Suprapubic skin (tissue), 4 donors: ENCODE results near the gene PADI4. TPM values are rescaled to one million over a fixed set of nuclear protein-coding genes. Genes with fewer than 3 reads are reported as not detected.

ENCODE experiments used
- DNase-seq, 2 donors: peaks; one replicate each; pipeline ENCODE4 v3.0.0-alpha.2; 2019; ENCODE audit warnings: low spot score in 2 of 2
- H3K27ac ChIP-seq: fragments of 200-600 bp; sonication (generic); one replicate; pipeline ENCODE4 v1.5.1; 2019
- H3K27me3 ChIP-seq: fragments of 200-600 bp; sonication (generic); one replicate; pipeline ENCODE4 v1.5.1; 2019
- H3K36me3 ChIP-seq: fragments of 200-600 bp; sonication (generic); one replicate; pipeline ENCODE4 v1.5.1; 2019
- H3K4me1 ChIP-seq: fragments of 200-600 bp; sonication (generic); one replicate; pipeline ENCODE4 v1.5.1; 2019
- H3K4me3 ChIP-seq: fragments of 200-600 bp; sonication (generic); one replicate; pipeline ENCODE4 v1.5.1; 2019; ENCODE audit warnings: mild to moderate bottlenecking
- H3K9me3 ChIP-seq: fragments of 200-600 bp; sonication (generic); one replicate; pipeline ENCODE4 v1.5.1; 2019
- EP300 ChIP-seq: sonication (generic); formaldehyde crosslinking; IDR thresholded peaks from one replicate; pipeline ENCODE4 v1.6.1; 2017; ENCODE audit warnings: antibody characterized with exemption
- POLR2A ChIP-seq, 2 donors: fragments of 450-650 bp; IDR thresholded peaks; one replicate each; pipeline ENCODE4 v1.6.1; 2017; ENCODE audit warnings: antibody characterized with exemption in 2 of 2, mild to moderate bottlenecking in 2 of 2, moderate library complexity in 2 of 2
- POLR2AphosphoS5 ChIP-seq, 3 donors: sonication (generic); formaldehyde crosslinking; IDR thresholded peaks; one replicate each; pipeline ENCODE4 v1.6.1; 2017; ENCODE audit warnings: antibody characterized with exemption in 3 of 3
- WGBS: methylation state at CpG from one replicate; pipeline ENCODE4 v1.1.5; 2018; 5-methylcytosine and 5-hydroxymethylcytosine counted together
- total RNA-seq, 4 donors: library from RNA; depleted of rRNA; stranded (reverse); fragments of >200 nt; gene quantifications; one replicate each; pipeline ENCODE4 v1.1.0, GENCODE V29; 2016
- TF ChIP-seq, protein P1 (sequence below), 2 donors: fragments of 200-600 bp in 1 of 2; fragments of 450-650 bp in 1 of 2; sonication (generic) in 1 of 2; IDR thresholded peaks; one replicate each; pipeline ENCODE4 v1.5.1; 2016 to 2019; ENCODE audit warnings: antibody characterized with exemption in 2 of 2, mild to moderate bottlenecking in 1 of 2, moderate library complexity in 1 of 2

The PADI4 gene
- total RNA-seq, 4 donors from 2014 or later, result 0.57 to 0.81 (median 0.73) TPM; not detected in 1

DNA sequence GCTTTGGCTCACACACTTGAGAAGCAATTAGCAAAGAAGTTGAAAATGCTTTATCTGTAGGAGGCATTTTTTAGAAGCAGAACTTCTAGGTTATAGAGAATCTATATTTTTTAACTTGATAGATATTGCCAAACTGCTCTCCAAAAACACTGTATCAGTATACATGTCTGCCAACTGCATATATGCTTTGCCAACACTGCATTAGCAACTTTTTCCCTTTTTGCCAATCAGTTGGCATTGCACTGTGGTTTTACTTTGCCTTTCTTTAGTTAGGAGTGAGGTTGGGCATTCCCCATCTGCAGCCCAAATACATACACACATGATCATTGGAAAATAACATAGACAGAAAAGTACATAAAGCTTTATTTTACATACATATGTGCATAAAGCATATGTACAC lies 44.1 kb upstream of the PADI4 start:
- TF ChIP-seq, protein P1, sequence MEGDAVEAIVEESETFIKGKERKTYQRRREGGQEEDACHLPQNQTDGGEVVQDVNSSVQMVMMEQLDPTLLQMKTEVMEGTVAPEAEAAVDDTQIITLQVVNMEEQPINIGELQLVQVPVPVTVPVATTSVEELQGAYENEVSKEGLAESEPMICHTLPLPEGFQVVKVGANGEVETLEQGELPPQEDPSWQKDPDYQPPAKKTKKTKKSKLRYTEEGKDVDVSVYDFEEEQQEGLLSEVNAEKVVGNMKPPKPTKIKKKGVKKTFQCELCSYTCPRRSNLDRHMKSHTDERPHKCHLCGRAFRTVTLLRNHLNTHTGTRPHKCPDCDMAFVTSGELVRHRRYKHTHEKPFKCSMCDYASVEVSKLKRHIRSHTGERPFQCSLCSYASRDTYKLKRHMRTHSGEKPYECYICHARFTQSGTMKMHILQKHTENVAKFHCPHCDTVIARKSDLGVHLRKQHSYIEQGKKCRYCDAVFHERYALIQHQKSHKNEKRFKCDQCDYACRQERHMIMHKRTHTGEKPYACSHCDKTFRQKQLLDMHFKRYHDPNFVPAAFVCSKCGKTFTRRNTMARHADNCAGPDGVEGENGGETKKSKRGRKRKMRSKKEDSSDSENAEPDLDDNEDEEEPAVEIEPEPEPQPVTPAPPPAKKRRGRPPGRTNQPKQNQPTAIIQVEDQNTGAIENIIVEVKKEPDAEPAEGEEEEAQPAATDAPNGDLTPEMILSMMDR (IDR thresholded peaks at IDR 0.05), result no peak
- TF ChIP-seq POLR2AphosphoS5 (IDR thresholded peaks at IDR 0.05) (no peak), EP300 (no peak), POLR2A (IDR thresholded peaks at IDR 0.05) (no peak)
- no peak for DNase-seq
- no peak overlapping the region for H3K4me3 ChIP-seq
- no peaks in the 10 kb centered on the region for H3K9me3 ChIP-seq
- H3K27me3 ChIP-seq, result peaks cover 5% of the 10 kb centered on the region
- peaks cover 3% of the 10 kb centered on the region for H3K4me1 ChIP-seq
- no peak overlapping the region for H3K27ac ChIP-seq
- no peaks in the 10 kb centered on the region for H3K36me3 ChIP-seq

DNA sequence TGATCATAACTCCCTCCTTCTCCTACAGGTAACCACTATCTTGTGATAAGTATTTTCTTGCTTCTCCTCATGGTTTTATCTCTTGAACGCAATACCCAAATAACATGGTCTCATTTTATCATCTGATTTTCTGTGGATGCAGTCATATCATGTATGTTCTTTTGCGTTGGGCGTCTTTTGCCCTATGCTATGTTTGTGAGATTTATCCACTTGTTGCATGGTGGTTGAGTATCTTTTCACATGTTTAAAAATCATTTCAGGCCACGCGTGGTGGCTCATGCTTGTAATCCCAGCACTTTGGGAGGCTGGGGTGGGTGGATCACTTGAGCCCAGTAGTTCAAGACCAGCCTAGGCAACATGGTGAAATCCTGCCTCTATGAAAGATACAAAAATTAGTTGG lies 43.5 kb upstream of the PADI4 start:
- Histone ChIP-seq H3K27ac (no peak overlapping the region), H3K36me3 (no peaks in the 10 kb centered on the region), H3K4me1 (no peaks in the 10 kb centered on the region), H3K4me3 (no peak overlapping the region), H3K9me3 (no peaks in the 10 kb centered on the region), H3K27me3 (peaks cover 3% of the 10 kb centered on the region)
- TF ChIP-seq POLR2AphosphoS5 (IDR thresholded peaks at IDR 0.05), result no peak
- TF ChIP-seq POLR2A (IDR thresholded peaks at IDR 0.05), result no peak
- TF ChIP-seq EP300, result no peak
- TF ChIP-seq, protein P1 (IDR thresholded peaks at IDR 0.05), result no peak
- 77% methylated on average over 5 of the region's 5 CpGs for WGBS
- no peak for DNase-seq

DNA sequence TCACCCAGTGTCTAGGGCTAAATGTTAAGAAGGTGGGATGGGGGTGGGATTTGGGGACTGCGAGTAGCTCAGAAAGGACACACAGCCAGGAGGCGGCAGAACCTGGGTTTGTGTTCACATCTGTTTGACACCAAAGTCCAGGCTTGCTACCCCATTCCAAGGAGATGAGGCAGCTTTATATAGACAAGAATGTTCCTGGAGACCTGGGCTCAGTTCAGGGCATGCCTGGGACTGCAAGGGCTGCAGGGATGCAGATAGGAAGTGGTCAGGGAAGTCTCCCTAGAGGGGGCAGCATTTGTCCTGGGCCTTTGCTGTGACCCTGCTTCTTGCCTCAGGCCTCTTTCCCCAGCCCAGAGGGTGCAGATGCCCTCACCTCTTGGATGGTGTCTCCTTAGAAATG lies 42.8 kb upstream of the PADI4 start:
- Histone ChIP-seq H3K27ac (no peak overlapping the region), H3K36me3 (no peaks in the 10 kb centered on the region), H3K4me3 (no peak overlapping the region), H3K27me3 (no peaks in the 10 kb centered on the region), H3K4me1 (no peaks in the 10 kb centered on the region), H3K9me3 (no peaks in the 10 kb centered on the region)
- TF ChIP-seq, protein P1 (IDR thresholded peaks at IDR 0.05), result no peak
- no peak for TF ChIP-seq POLR2AphosphoS5 (IDR thresholded peaks at IDR 0.05)
- TF ChIP-seq POLR2A (IDR thresholded peaks at IDR 0.05), result no peak
- no peak for TF ChIP-seq EP300
- no peak for DNase-seq
- WGBS, result 65% methylated on average over 2 of the region's 2 CpGs

DNA sequence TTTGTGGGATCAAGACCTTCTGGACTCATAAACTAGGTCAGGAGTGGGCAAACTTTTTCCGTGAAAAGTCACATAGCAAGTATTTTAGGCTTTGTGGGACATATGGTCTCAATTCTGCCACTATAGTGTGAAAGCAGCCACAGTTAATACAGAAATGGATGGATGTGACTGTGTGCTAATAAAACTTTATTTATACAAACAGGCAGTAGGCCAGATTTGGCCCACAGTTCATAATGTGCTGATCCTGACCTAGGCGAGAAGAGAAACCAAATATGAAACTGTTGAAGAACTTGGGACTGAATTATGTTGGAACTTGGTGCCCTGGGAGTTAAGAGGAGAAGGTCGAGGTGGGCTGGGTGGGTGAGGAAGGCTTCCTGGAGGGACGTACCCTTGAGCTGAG lies 42.0 kb upstream of the PADI4 start:
- Histone ChIP-seq H3K36me3 (no peaks in the 10 kb centered on the region), H3K27me3 (no peaks in the 10 kb centered on the region), H3K4me3 (no peak overlapping the region), H3K9me3 (no peaks in the 10 kb centered on the region), H3K4me1 (no peaks in the 10 kb centered on the region), H3K27ac (no peak overlapping the region)
- WGBS, result 88% methylated on average over 4 of the region's 4 CpGs
- DNase-seq, result no peak
- TF ChIP-seq, protein P1 (IDR thresholded peaks at IDR 0.05), result no peak
- TF ChIP-seq POLR2A (IDR thresholded peaks at IDR 0.05), result no peak
- TF ChIP-seq POLR2AphosphoS5 (IDR thresholded peaks at IDR 0.05), result no peak
- TF ChIP-seq EP300, result no peak

DNA sequence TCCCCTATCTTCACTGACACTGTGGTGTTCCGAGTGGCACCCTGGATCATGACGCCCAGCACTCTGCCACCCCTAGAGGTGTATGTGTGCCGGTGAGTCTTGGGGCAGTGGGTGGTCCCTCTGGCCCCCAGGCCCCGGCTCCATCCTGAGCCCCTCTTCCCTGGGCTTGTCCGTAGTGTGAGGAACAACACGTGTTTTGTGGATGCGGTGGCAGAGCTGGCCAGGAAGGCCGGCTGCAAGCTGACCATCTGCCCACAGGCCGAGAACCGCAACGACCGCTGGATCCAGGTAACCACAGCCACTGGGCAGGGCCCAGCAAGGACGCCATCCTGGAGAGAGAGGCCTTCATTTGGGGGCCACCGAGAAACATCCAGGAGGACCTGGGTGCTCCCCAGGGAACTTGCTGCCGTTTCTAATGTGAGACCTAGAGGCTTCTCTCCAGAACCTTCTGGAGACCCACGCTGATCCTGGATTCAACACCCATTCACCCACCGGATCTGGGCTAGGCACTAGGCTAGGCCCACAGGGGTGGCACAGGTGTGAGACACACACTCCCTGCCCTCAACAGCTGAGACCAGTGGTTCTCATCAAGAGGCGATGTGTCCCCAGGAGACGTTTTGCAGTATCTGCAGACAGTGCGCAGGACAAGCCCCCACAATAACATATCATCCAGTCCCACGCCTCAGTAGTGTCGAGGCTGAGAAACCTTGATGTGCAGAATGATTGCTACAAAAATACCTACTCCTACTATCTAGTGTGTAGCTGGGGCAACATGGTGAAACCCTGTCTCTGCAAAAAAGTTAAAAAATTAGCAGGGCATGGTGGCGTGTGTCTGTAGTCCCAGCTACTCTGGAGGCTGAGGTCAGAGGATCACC lies 36.9 kb upstream of the PADI4 start:
- WGBS, result 93% methylated on average over 15 of the region's 23 CpGs
- no peak for DNase-seq
- Histone ChIP-seq H3K4me1 (peaks cover 6% of the 10 kb centered on the region), H3K27me3 (peaks cover 8% of the 10 kb centered on the region), H3K9me3 (no peaks in the 10 kb centered on the region), H3K4me3 (no peak overlapping the region), H3K27ac (no peak overlapping the region), H3K36me3 (no peaks in the 10 kb centered on the region)
- TF ChIP-seq EP300 (no peak), POLR2A (IDR thresholded peaks at IDR 0.05) (no peak), POLR2AphosphoS5 (IDR thresholded peaks at IDR 0.05) (no peak)
- TF ChIP-seq, protein P1 (IDR thresholded peaks at IDR 0.05), result no peak
